ENCODE measurements around the gene FMOD. TPM values are rescaled to one million over a fixed set of nuclear protein-coding genes. Genes with fewer than 3 reads are reported as not detected.
"Not testable (repeated sequence)": the region's sequence is repeated elsewhere in the genome, so short reads cannot be mapped to it uniquely, and the experiment has no call there.

The FMOD gene
- total and polyA plus RNA-seq, 9 donors = 110 to 175 (median 137) TPM

DNA sequence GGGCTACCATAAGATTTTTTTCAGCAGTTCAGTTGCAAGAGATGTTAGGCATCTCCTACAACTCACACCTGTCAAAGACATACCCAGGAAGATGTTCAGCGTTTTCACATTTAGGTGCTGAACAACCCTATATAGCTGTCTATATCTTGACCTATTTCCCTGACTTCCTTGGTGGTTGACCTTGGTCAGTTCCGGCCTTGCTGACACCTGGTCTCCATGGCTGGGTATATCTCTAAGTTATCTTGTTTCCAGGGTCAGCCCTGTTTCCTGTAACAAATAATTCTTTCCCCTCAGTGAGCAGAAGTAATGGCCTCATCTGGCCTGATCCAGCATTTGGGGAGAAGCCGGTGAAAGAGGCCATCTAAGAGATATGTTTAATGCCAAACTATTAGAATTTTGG is 48.0 kb downstream of the FMOD start:
- intact Hi-C loops (cut with DNase I) = no loop called here
- peaks cover 6% of the 10 kb centered on the region for H3K4me1 ChIP-seq (ENCODE audit: insufficient read depth)
- no peak overlapping the region for H3K4me3 ChIP-seq
- H3K36me3 ChIP-seq = no peaks in the 10 kb centered on the region
- peak in 1 of 5 donors; percentile 5 for DNase-seq
- 58 to 75% (median 72%) methylated on average over 3 of the region's 3 CpGs for WGBS, 3 donors
- no peaks in the 10 kb centered on the region for H3K27me3 ChIP-seq
- TF ChIP-seq CTCF (IDR thresholded peaks at IDR 0.05) (no peak), POLR2A (IDR thresholded peaks at IDR 0.05) (no peak), EP300 (IDR thresholded peaks at IDR 0.05) (no peak)
- no peaks in the 10 kb centered on the region for H3K9me3 ChIP-seq
- no peak overlapping the region for H3K27ac ChIP-seq

- Histone ChIP-seq H3K36me3 (no peaks in the 10 kb centered on the region), H3K27ac (no peak overlapping the region), H3K27me3 (no peaks in the 10 kb centered on the region), H3K4me1 (ENCODE audit: insufficient read depth) (peaks cover 5% of the 10 kb centered on the region), H3K4me3 (no peak overlapping the region), H3K9me3 (no peaks in the 10 kb centered on the region)
- DNase-seq = peak in 1 of 5 donors; percentile 24
- intact Hi-C loops (cut with DNase I) = no loop called here
- TF ChIP-seq POLR2A (IDR thresholded peaks at IDR 0.05) (no peak), EP300 (IDR thresholded peaks at IDR 0.05) (no peak)
- WGBS, 3 donors = 86 to 91% (median 91%) methylated on average over 7 of the region's 7 CpGs
These were observed 48.5 kb downstream of the FMOD start for GRCh38 chr1:203302456-203302855.

DNA sequence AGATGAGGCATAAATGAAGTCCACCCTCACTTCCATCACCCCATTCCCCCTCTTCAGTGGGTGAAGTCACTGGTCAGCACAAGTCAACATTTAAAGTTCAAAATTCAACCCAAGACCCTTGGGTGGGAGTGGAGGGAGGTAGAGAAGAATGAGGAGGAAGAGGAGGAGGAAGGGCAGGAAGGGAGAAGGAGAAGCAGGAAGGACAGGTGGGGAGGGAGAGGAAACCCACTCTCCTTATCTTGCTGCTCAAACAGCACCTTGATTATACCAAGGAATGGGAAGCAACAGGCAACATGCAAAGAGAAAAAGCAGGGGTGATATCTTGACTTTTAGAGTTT is 49.6 kb downstream of the FMOD start:
- H3K9me3 ChIP-seq = no peaks in the 10 kb centered on the region
- no peak for DNase-seq
- H3K4me3 ChIP-seq = no peak overlapping the region
- peaks cover 5% of the 10 kb centered on the region for H3K4me1 ChIP-seq (ENCODE audit: insufficient read depth)
- intact Hi-C loops (cut with DNase I) = no loop called here
- TF ChIP-seq POLR2A (IDR thresholded peaks at IDR 0.05) (no peak), EP300 (IDR thresholded peaks at IDR 0.05) (no peak), CTCF (IDR thresholded peaks at IDR 0.05) (no peak)
- no peaks in the 10 kb centered on the region for H3K27me3 ChIP-seq
- H3K36me3 ChIP-seq = no peaks in the 10 kb centered on the region
- no peak overlapping the region for H3K27ac ChIP-seq

DNA sequence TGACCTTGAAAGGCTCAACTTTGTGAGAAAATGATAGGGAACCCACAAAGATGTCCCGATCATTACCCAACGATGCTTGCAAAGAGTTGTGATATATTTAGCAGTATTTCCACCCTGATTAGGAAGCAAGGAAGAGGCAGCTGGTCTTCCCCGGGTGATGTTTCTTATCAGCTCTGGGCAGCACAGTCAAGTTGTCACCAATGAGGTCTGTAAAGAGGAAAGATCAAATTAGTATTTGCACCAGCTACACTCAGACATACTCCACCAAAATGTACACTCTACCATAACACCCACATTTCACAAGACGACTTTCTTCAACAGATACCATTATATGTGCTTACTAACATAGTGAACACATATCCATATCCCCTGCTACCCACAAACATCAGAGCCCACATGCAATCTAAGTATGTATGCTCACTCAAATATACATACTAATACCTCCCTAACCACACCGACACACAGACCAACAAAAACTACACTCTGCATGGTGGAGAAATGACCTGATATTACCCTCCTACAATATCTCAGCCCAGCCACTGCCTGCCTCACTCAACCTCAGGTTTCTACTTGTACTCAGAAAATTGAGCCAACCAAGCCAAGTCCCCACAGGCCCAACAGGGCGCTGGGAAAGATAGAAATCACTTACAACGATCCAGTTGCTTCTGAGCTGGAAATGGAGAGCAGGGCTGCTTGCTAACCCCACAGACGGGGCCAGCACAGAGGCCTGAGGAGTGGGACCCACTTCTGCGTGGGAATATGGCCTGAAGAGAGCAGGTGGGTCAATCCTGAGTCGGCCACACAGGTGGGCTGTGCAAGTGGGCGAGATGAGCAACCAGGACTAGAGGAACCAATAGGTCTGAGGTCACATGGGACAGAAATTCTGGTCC is 50.2 kb downstream of the FMOD start:
- Histone ChIP-seq H3K27me3 (no peaks in the 10 kb centered on the region), H3K9me3 (no peaks in the 10 kb centered on the region), H3K4me3 (no peak overlapping the region), H3K36me3 (no peaks in the 10 kb centered on the region), H3K27ac (no peak overlapping the region), H3K4me1 (ENCODE audit: insufficient read depth) (peaks cover 6% of the 10 kb centered on the region)
- DNase-seq = peak in 1 of 5 donors; percentile 15
- WGBS, 3 donors = 70 to 75% (median 72%) methylated on average over 11 of the region's 11 CpGs
- intact Hi-C loops (cut with DNase I) = no loop called here
- TF ChIP-seq CTCF (IDR thresholded peaks at IDR 0.05) (no peak), POLR2A (IDR thresholded peaks at IDR 0.05) (no peak), EP300 (IDR thresholded peaks at IDR 0.05) (no peak)

GRCh38 chr1:203299719-203300429 is 51.0 kb downstream of the FMOD start:
- peak in 1 of 5 donors; percentile 3 for DNase-seq

More at GRCh38 chr1:203299719-203300429, 51.0 kb downstream of the FMOD start:
- H3K27ac ChIP-seq; H3K4me3 ChIP-seq; intact Hi-C loops (cut with DNase I); H3K36me3 ChIP-seq; H3K9me3 ChIP-seq; H3K4me1 ChIP-seq (ENCODE audit: insufficient read depth); H3K27me3 ChIP-seq: not testable (repeated sequence)
- 94 to 95% (median 94%) methylated on average over 8 of the region's 8 CpGs for WGBS, 3 donors
